MV-4-11 (cell line): ENCODE measurements around the gene SH3BP2.

ENCODE experiments used
- DNase-seq: peaks from one replicate; lab custom pipeline; 2025; lab: John Stamatoyannopoulos, UW

The SH3BP2 gene

DNA sequence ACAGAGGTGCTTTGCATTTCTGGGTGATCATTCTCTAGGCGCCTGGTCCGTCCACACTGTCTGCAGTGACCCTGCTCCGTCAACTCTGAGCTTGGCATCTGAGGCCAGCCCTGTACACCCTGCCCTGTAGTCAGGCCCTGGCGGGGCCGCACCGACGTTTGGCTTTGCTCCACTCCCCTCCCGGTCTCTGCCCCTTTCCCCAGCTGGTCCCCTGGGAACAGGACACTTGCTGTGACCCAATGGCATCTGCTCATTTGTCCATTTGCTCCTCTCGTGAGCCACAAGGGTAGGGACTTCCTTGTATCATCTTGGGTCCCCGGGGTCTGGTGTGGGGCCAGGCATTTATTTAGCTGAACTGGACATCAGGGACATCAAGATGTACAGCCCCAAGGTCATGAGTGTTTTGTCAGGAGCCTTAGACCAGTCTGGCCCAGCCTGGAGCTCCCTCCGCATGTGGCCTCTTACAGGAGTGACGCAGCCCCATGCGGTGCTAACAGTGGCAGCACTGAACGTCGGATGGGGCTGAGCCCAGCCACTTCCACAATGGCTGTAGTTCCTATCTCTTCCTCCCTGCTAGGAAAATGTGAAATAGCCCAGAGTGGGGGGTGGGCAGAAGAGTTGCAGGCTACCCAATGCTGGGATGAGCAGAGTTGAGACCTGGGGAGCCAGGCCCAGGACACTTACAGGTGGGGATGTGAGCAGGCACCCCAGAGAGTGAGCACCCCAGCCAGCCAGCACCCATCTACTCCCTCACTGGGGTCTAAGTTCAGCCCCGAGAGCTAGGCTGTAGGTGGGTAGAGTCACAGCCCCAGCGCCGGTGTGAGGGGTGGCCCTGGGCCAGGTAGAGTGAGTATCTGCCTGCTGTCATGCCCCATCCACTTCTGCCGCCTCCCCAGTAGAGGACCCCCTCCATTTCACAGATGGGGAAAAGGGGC, 2.0 kb upstream of the SH3BP2 start:
- DNase-seq = peak; percentile 23

- no peak for DNase-seq
These were observed 1.1 kb upstream of the SH3BP2 start for GRCh38 chr4:2791518-2792395.

DNA sequence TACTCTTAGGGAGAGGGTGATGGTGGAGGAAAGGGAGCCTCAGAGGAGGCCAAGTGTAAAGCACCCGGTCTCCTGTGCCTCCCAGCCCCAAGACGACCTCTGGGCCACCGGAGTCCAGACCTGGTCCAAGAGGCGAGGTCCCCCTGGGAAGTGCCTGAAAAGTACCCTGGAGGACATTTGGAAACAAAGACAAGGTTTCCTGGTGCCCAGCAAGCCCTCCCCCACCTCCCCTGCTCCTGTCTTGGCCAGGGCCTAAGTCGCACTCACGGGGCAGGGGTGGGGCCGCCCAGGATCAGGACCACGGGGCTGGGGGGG, 532 bp upstream of the SH3BP2 start:
- DNase-seq = no peak

DNA sequence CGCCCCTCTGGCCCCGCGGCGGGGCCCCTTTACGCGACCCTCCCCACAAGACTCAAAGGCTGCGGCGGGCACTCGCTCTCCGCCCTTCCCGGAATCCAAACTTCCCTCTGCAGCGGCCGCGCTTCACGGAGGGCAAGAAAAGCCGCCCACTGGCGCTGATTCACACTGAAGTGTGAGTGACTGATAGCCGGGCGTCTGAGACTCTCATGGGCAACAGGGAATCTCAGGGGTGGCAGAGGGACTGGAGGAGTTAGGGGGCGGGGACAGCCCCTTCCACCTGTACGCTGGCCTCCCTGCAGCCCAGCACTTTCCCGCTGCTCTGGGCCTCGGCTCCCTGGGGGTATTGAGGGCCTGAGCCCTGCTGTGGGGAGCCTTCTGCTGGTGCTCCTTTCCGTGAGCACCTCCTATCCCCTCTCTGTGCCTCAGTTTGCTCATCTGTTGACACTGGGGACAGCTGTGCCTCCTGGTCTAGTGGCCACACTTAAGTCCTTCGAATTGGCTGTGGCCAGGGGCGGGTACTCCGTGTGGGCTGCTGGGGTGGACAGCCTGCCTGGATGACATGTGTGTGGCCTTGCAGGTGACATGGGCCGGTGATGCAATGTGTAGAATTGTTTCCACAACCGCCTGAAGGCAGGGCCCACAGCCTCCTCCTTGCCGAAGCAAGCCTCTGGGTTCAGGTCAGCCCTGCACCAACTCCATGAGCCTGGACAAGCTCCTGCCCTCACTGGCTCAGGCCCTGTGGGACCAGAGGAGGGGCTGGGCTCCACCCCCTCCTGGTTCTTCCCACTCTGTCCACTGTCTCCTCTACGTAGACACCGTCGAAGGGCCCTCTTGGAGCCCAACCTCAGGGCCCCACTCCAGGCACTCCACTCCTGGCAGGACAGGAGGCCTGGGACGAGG, 951 bp downstream of the SH3BP2 start:
- DNase-seq = peak; percentile 47

GRCh38 chr4:2794486-2795299, 1.8 kb downstream of the SH3BP2 start:
- DNase-seq = peak; percentile 19

DNA sequence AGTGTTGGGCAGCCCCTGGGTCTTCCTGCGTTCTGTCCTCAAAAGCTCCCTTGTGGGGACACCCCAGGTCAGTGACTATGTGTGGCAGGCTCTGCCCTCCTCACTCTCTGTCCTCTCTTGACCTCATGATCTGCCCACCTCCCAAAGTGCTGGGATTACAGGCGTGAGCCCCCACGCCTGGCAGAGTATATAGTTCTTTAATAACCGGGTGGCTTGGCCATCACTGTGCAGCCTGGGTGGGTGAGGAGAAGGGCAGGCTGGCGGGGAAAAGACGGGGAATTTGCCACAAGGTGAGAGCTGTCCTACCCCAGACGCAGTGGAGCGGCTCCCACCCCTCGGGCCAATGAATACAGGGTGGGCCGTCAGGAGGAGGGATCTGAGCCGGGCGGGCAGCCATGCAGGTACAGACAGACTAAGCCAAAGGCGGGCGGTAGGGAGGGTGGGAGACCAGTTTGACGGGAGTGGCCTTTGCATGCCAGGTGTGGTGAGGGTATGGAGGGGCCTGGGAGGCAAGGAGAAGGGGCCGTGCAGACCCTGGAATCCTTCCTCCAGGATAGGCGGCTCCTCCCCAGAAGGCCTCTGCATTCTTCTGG, 2.5 kb downstream of the SH3BP2 start:
- DNase-seq = no peak

GRCh38 chr4:2795893-2796848, 3.3 kb downstream of the SH3BP2 start:
- DNase-seq = no peak

DNA sequence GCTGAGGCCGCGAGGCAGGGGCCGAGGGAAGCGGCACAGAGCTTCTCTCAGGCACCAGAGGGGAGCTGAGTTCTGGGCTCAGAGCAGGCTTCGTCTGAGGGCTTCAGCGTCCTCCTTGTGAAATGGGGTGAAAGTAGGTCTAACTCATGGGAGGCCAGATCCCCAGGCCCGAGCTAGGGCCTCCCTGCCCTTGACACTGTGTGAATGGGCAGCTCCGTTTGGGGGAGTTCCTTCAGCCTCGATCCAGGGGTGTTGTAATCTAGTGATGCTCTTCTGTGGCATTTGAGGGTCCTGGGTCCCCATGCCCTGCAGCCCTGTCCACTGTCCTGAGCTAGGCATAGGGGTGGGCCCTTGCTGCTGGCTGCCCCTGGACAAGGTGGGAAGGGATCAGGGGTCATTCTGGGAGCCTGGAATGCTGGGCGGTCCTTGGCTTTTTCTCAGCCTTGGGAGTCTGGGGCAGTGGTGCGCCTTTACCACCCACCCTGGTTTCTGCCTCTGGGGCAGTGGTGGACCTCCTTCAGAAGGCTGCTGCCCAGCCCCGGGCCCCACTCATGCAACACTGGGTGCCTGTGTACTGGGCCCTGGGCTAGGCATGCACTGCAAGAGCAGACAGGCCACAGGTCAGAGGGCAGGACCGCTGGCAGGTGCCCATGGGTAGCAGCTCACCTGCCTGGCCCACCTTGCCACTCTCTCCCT, 4.1 kb downstream of the SH3BP2 start:
- DNase-seq = no peak

DNA sequence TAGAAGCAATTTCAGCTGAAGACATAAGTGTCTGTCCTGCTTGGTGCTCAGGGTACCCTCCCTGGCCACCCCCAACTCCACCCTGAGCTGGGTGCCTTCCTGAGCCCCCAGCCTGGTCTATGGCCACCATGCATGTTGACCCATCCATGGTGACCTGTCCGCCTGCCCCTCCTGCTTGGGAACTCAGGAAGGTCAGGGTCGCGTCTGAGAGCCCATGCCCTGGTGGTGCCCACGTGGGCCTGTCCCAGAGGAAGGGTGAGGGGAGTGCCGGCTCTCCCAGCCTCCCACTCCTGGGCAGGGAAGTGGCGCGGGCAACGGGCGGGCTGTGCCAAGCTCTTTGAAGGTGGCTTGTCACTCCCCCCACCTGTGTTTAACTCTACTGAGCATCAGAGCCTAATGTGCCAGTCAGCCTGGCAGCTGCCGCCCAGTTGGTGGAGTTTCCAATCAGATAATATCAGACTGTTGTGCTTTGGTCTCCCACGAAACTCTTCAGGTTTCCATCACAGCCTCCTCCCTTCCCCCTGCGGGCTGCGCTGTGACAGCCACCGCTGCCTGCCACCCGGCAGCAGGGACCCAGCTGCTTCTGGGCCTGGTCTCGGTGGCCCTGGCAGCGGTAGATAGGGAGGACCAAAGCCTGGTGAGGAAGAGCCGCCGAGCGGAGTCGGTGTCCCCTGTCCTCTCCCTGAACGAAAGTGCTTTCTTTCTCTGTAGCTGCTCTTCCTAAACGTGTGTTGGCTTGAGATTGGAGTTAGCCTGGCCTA, 4.8 kb downstream of the SH3BP2 start:
- no peak for DNase-seq

GRCh38 chr4:2798399-2799223, 5.7 kb downstream of the SH3BP2 start:
- DNase-seq = peak; percentile 51

GRCh38 chr4:2799224-2799911, 6.5 kb downstream of the SH3BP2 start:
- peak; percentile 52 for DNase-seq

- no peak for DNase-seq
These were observed 7.2 kb downstream of the SH3BP2 start for GRCh38 chr4:2799971-2800690.

- DNase-seq = peak; percentile 94
These were observed 8.1 kb downstream of the SH3BP2 start for GRCh38 chr4:2800691-2801596.

DNA sequence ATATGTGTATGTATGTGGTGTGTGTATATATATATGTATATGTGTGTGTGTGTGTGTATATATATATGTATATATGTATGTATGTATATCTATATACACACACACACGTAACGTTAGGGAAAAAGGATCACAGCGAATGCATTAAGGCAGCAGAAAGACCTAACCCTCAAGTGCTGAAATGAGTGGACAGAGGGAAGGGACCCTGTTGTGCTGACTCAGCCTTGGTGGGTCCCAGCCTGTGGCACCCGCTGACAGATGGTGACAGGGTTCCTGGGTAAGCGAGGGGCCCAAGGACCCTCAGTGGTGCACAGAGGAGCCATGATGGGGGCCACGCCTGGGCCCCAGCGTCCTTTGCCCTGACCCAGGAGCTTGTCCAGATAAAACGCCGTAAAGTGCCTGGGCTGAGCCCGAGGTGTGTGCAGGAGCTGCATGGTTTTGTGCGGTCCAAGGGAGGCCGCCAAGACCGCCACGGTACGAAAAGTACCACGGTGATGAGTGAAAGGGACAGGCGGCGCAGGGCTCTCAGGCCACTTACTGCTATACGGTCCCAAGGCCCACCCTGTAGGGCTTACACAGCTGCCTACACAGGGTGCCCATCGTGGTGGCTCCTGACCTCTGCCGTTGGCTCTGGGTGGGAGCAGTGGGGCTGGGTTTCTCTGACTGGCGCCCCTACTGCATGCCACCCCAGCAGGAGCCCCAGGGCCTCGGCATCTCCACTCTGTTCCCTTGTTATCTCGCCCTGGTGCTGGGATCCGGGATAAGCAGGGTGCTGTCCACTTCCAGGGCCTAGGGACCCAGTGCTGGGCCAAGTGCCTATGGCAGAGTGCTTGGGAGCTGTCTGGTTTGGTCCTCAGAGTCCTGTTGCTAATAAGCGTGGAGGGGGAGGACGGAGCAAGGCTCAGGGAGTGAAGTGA, 10.0 kb downstream of the SH3BP2 start:
- no peak for DNase-seq
